ENCODE measurements around the gene NDE1.

NDE1 gene

DNA sequence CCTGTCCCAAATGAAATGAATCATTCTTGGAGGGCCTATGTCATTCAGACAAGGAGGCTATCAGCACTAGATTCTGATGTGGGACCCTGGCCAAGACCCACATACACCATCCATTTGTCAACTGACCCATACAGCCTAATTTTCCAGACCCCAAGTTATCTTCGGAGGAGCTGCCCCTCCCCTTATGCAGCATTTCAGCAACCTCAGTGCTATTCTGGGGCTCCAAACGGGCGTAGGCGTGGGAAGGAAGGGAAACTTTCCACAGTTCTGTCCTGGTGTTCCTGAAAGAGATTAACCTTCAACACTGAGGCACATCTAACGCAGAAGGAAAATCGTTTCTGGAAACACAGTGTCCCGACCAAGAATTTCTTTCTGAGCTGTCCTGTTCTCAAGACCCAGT lies 120.1 kb downstream of the NDE1 start:
- no peak for DNase-seq (ENCODE audit: low spot score)

DNA sequence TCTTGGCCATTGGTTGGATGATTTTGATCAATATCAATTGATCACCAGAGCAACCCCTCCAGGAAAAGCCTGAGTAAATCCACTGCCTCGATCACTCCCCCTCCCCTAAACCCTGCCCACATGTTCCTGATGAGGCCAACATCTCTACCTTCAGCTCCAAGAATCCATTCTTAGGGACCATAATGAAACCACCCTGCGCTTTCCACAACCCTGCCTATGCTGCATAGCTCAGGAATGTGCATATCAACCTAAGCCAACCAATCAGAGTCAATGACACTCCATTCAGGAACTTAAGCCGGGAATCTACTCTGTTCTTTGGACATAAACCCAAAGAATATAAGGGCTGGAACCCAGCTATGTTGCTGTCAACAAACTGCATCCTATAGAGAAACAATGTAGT lies 120.5 kb downstream of the NDE1 start:
- no peak for DNase-seq (ENCODE audit: low spot score)

DNA sequence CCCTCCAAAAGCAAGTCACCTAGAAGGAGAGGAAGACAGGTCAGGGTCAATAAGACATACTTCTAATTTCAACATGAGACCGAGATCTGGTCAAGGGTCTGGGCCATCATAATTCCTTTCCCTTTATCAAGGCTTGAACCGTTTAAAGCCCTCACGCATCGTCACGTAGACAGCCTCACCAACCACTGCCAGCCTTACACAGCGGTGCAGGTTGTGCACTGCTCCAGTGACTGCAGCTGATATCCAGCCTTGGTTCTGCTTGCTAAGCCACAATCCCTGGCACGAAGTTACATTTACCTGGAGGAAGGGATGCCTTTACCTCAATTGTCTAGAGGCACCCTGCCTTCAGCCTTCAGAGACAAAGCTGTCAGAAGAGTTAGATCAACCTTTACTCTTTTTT lies 121.6 kb downstream of the NDE1 start:
- DNase-seq (ENCODE audit: low spot score) = no peak

DNA sequence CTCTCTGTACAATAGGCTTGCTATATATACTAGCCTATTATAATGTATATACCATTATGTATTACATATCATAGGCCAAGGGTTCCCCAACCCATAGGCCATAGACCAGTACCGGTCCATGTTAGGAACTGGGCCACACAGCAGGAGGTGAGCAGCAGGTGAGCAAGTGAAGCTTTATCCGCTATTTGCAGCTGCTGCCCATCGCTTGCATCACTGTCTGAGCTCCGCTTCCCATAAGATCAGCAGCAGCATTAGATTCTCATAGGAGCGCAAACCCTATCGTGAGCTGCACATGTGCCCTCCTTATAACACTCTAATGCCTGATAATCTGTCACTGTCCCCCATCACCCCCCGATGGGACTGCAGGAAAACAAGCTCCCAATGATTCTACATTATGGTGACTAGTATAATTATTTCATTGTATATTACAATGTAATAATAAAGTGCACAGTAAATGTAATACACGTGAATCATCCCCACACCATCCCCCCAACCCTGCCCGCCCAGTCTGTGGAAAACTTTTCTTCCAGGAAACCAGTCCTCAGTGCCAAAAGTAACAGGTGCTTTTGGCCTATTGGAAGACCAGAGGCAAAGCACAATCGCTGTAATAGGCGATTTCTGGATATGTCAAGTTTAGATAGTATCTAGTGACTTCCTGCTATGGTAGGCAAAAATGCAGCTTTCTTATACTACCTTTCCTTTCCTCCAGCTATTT lies 122.7 kb downstream of the NDE1 start:
- no peak for DNase-seq (ENCODE audit: low spot score)

DNA sequence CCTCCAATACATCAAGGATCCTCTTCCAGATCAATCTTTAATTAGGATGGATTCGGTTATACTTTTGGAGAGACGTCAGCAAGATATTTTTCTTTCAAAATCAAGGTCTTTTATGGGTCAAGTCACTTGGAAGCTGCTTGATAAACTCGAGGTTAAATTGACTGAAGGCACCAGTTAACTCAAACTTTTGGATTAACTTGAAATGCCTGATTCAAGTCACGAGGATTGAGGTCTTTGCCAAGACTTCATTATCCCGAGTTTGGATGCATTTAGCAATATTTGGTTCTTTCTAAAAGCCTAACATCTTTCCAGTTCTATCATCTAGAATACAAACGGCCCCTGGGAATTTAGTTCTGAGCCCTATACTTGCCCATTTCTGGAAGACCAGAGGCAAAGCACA lies 123.9 kb downstream of the NDE1 start:
- DNase-seq (ENCODE audit: low spot score) = no peak

DNA sequence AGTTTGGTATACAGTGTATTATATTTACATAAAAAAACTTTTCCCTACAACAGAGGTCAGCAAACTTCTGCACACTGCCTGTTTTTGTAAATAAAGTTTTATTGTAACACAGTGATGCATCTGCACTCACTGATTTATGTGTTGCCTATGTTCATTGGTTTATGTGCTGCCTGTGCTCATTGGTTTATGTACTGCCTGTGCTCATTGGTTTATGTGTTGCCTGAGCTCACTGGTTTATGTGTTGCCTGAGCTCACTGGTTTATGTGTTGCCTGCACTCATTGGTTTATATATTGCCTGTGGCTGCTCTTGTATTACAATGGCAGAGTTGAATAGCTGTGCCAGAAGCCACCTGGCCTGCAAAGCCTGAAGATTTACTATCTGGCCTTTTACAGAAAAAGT lies 125.2 kb downstream of the NDE1 start:
- DNase-seq (ENCODE audit: low spot score) = no peak

DNA sequence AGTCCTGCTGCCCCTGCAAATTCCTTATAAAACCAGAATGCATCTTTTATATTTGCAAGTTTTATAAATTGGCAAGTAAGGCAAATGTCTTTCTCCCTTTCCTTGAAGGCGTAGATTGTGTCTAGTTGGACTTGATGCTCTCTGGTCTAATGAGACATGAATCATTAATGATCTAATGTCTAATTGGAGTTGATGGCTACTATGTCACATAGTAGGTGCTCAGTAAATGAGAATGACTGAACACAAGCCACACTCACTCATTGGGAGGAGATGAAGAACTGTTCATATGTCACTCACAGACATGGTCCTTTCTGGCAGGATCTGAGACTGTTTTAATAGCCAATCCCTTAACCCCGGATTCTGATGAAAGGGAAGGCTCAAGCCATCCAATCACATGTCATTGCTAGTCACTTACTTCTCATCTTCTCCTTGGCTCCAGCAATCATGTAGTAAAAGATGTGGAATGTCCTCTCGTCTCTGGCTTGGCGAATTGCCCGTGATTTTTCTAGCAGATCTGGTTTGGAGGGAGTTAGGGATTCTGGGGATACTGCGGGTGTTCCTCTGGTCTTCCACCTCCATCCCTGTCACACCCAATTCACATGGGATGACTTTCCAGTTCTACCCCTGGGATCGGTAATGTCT lies 125.7 kb downstream of the NDE1 start:
- DNase-seq (ENCODE audit: low spot score) = no peak
